Ovary (tissue), 3 donors: Measurements from ENCODE around the gene SEC14L1.

Source experiments
- EP300 ChIP-seq: sonication (generic); formaldehyde crosslinking; IDR thresholded peaks from one replicate; pipeline ENCODE4 v1.6.1; 2017; ENCODE audit warnings: antibody characterized with exemption
- TF ChIP-seq, protein P1 (sequence below), 3 donors: fragments of 450-650 bp in 2 of 3; fragments of 200-600 bp in 1 of 3; IDR thresholded peaks; one replicate each; pipeline versions ENCODE4 v1.5.1 to v1.8.0; 2016 to 2022; ENCODE audit warnings: antibody characterized with exemption in 3 of 3, mild to moderate bottlenecking in 1 of 3
- donor health status: DM: no; HTN: no; CAD: no.

DNA sequence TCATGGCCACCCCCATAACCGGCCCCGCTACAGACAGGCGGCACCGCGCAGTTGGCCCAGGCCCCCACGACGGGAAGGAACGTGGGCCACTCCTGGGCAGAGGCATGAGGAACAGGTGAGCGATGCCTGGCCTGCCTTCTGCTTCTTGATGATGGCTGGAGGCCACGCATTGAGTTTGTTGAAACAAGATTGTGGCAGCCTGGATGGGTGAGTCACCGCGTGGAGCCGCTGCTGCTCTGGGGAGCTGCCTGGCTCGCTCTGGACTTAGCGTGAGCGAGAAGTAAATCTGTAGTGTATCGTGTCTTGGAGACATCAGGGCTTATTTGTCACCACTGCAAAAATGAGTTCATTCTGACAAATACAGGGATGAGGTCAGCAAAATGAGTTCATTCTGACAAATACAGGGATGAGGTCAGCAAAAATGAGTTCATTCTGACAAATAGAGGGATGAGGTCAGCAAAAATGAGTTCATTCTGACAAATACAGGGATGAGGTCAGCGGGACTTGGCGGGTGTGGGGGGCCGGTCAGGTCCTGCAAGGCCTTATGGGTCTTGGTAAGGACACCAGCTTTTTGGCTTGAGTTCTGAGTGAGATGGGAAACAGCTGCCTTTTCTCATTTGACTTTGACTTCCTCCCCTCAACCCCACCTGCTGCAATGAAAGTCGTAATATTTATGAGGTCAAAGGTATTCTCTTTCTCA lies 93.0 kb downstream of the SEC14L1 start:
- TF ChIP-seq, protein P1, sequence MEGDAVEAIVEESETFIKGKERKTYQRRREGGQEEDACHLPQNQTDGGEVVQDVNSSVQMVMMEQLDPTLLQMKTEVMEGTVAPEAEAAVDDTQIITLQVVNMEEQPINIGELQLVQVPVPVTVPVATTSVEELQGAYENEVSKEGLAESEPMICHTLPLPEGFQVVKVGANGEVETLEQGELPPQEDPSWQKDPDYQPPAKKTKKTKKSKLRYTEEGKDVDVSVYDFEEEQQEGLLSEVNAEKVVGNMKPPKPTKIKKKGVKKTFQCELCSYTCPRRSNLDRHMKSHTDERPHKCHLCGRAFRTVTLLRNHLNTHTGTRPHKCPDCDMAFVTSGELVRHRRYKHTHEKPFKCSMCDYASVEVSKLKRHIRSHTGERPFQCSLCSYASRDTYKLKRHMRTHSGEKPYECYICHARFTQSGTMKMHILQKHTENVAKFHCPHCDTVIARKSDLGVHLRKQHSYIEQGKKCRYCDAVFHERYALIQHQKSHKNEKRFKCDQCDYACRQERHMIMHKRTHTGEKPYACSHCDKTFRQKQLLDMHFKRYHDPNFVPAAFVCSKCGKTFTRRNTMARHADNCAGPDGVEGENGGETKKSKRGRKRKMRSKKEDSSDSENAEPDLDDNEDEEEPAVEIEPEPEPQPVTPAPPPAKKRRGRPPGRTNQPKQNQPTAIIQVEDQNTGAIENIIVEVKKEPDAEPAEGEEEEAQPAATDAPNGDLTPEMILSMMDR (IDR thresholded peaks at IDR 0.05), result no peak
- no peak for TF ChIP-seq EP300
